HUDEP-2 (cell line): ENCODE results near the gene FHOD3.

Experiments used
- DNase-seq, 76 experiments: peaks; one replicate each; lab custom pipeline; 2025; ENCODE audit not compliant: unreplicated experiment in 76 of 76; lab: John Stamatoyannopoulos, UW

Gene FHOD3

DNA sequence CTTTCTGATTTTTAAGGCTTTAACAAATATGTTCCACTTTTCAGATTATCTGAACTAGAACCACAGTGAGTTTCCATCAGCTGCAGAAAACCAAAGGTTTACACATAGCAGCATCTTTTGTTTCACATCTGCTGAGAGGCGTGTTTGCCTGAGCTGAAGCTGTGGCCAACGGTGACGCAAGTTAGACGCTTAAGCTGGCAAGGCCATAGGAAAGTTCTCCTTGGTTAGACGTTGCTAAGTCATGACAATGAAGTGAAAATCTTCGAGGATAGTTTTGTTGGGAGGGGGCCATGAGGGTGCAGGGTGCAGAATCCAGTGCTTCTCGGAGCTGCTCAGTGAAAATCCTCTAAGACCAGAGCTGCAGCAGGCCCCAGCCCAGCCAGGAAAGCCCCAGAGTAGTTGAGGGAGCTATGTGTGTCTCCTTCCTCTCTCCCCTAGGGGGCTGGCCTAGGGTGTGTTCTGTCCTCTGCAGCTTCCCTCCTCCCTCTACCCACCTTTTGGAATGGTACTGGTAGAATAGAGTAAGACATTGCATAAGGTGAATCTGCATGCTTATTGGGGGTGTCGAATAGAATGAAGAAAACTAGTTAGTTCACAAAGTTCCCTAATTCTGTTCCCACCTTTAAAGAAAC is 105.4 kb downstream of the FHOD3 start:
- no peak for DNase-seq

DNA sequence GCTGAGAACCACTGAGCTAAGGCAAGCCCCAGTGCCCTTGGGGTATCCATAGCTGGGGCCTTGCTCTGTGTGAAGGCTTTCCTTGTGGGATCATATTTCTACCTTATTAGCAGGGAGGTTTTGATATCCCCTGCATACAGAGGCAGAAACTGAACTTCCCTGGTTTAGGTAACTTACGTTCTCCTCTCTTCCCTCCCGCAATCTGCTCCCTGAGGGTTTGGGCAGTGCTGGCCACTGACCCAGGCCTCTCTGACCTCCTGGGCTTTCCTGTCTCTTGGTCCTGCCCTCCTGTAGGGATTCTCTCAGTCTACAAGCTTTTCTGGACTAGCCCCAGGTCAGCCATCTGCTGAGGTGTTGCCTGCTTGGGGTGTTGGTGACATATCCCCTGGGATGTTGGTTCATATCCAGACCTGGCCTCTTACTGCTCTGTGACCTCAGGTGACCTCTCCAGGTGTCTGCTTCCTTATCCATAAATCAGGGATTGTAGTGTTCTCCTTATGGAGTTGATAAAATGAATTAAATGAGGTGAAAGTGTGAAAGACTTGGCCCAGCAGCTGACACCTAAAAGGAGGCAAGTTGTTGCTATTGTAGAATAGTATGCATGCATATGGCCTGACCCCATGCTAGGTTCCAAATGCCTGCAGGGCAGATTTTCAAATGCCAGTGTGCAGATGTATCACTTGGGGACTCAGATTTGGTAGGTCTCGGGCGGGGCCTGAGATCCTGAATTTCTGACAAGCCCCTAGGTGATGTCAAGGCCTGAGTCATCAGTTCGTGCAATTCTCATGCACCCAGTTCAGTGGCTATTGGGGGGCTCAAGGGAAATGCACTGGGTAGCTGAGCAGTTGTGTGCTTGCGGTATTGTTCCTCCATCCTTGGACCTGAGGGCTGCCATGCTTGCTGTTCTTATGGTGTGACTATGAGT is 106.6 kb downstream of the FHOD3 start:
- no peak for DNase-seq

DNA sequence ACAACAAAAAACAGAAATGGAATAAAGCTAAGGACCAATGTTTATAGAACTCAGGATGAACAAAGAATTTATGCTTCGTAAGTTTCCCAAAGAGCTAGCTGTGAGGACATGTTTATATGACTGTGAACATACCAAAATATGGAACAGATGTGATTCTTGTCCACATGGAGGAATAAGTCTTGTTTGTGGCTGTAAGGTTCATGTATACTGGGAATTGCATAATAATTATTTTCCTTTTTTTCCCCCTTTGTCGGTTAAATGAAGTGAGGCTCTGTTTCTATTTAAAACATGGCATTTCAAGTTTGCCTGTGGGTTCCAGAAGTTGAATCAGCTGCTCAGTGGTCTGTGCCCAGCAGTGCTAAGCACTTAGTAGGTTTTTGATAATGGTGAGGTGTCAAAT is 108.1 kb downstream of the FHOD3 start:
- DNase-seq: no peak

DNA sequence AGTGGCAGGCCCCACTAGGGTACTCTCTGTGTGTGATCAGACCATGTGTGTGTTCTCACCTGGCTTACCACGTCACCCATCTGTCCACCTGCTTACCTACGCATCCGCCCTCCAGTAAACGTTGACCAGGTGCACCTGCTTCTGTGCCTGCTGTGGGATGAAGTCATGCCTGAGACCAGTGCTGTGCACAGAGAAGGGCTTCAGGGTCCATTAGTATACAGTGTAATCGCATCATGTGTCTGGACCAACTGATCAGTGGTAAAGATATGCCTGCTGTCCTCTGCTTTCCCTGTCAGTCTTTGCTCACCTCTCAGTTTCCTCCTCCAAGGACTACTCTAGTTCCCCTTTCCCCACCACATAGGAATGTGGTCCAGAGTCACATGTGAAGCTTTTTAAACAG is 109.3 kb downstream of the FHOD3 start:
- DNase-seq: no peak

DNA sequence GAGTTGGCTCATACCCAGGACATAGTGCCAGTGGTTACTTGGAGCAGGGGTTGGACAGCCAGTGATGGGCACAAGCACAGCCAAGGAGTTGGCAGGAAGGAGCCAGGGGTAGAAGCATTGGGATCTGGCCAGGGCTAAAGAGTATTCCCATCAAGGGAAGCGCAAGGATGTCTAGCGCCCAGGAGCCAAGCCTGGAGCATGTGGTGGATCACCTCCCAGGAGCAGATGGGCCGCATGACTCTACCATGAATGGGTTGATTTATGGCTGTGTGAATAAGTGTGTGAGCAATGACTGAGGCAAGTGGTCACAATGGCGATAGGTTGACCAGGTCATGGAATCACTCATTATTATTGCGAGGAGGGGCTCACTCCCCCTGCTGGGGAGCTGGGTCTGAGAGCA is 111.1 kb downstream of the FHOD3 start:
- no peak for DNase-seq

DNA sequence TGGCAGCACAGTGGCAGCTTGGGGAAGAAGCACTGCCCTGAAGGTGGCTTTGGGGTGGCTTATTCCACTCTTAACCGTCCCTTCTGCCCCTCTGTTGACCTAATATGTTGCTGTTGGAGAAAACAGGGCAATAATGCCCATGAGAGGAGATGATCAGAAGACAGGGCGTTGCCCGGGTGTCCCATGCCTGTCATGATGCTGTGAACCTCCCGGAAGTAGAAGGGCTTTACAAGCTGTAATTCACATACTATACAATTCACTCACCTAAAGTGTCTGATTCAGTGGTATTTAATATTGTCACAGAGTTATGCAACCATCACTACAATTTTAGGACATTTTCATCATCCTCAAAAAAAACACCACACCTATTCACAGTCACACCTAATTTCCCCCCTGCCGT is 112.3 kb downstream of the FHOD3 start:
- DNase-seq: no peak

DNA sequence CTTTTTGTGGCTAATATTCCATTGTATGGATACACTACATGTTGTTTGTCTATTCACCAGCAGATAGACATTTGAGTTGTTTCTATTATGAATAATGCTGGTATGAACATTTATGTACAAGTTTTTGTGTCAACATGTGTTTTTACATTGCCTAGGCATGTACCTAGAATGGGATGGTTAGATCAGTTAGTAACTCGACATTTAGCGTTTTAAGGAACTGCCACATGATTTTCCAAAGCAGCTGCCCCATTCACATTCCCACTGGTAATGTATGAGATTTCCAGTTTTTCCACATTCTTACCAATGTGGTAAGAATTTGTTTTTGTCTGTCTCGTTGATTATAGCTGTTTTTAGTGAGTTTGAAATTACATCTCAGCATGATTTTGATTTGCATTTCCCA is 112.8 kb downstream of the FHOD3 start:
- DNase-seq: no peak

DNA sequence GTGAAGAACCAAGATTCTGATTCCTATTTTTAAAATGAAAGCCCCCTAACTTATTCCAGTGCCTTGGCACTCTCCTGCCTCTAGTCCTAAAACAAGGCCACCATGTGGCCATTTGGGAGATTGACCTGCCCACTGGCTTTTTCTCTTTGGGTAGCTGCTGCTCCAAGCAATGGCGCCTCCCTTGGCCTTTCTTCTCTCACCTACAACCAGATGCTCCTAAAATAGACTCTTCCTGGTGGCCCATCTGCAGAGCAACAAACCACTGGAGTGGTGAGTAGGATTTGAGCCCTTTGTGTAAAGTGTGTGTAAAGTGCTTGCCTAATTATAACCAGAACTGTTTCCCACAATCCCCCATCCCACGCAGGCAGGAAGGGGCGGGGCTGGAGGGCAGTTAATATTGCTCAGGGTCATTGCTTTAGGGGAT is 114.2 kb downstream of the FHOD3 start:
- peak in 25 of 76 experiments; percentile 0 to 53 (median 17) for DNase-seq

DNA sequence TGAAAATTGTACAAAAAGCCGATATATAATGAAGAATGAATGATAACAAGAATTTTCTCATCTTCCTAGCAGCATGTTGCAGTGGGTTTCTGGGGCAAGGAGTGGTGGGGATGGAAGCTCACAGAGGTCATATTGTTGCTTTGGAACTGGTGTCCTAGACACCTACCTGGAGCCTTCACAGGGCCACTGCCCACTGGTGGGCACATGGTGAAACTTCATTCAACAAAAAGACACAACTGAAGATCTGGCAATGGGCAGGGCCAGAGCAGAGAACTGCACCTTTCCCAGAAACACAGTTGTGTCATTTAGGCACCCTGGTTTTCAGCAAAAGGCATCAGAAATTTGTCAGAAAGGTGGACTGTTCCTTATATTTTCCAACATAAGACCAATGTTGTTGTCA is 115.3 kb downstream of the FHOD3 start:
- peak in 9 of 76 experiments; percentile 2 to 22 (median 8) for DNase-seq

DNA sequence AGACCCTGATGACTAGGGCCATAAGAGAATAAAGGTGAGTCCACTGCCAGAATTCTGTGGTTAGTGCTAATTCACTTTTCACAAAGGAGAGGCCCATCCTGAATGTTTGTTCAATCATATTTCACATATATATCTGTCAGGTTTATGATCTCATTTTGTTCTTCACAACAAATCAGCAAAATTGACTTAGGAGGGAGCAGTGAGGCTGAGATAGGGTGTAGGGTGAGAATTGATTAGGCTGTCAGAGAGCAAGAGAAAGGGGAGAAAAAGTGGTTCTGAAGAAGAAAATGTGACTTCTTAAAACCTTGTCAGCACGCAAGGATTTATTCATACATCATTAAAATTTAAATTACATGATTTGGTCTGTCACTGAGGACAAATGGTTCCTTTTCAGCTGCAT is 117.7 kb downstream of the FHOD3 start:
- DNase-seq: peak in 1 of 76 experiments; percentile 1

DNA sequence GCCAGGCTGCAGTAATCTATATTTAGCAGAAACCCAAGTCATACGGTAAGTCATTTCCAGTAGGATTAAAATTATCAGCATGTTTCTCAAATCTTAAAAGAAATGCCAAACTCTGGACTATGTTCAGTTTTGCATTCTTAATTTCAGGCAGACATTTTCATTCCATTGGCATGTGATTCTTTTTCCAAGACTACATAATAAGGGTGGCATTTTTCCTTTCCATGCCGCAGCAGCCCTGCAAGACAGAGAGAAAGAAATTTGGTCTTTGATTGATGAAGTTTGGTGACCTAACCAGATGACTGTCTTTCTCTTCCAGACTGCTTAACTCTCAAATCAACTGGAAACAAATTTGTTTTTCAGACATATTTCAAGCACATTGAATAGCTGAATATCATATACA is 118.1 kb downstream of the FHOD3 start:
- no peak for DNase-seq

DNA sequence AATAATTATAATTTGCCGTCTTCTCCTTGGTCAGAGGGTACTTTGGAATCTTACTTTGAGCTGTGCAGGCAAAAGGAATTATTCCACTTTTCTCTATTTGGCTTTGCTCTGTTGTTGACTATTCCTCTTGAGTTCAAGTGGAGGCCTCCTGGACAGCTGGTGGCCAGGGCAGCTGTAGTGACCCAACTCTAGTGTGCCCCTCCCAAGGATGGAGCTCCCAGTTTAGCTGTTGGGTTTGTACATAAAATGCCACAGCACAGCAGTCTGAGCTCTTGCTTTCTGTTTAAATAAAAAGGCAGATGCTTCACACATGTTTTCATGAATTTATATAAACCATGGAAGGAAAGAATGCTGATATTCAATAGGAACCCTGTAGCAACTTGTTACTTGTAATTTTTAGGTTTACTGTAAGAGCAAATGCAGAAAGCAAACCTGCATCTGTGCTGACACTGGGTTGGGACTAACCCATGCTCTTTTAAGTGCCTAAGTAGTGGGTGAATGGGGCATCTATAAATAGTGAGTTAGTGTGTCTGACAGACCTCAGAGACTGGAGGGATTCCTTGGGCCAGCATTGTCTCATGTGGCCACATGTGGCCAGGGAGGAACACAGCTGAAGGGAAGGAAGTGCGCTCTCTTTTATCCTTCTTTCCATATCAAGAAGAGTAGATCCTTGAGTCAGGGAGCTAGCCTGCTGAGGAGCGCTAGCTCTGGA is 121.8 kb downstream of the FHOD3 start:
- no peak for DNase-seq

DNA sequence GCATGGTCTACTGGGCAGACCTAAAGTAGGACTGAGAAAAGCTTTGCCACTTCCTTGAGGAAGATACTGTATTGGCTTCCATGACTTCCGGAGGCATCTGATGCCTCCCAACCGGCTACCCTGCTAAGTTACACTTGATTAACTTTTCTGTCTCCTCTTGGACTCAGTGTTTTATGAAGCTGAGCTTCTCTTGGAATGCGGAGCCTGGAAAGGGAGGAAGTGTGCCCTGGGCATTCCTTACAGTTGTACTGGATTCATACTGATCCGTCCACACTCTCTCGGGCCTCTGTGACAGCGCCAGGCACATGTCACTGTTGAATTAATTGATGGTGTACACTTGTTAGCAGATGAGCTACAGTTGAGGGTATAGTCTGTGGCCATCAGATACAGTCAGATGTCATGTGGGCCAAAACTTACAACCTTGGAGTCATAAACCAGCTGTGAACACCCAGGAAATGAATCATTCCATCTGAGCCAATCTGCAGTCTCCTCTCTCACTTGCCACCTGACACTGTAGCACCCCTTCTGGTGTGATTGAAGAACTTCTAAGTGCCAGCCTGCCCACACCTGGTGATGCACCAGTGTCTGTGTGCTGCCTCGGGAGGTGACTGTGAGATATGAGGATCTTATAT is 122.5 kb downstream of the FHOD3 start:
- DNase-seq: peak in 2 of 76 experiments; percentile 7 to 9

DNA sequence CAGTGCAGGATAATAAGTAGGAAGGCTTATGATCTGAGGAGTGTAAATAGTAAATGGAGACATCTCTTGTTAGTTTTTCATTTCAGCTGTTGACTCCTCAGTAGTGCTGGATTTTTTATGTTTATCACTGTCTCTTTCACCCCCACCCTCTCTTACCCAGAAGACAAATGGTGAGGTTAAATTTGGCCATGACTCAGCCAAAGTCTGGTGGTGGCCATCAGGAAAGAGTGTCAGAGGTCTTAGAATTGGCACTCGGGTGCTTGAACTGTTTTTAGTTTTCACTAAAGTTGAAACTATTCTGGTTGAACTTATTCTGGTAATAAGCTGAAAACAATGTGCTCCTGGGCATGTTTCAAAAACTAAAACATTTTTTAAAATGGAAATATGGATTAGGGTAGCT is 123.3 kb downstream of the FHOD3 start:
- no peak for DNase-seq

DNA sequence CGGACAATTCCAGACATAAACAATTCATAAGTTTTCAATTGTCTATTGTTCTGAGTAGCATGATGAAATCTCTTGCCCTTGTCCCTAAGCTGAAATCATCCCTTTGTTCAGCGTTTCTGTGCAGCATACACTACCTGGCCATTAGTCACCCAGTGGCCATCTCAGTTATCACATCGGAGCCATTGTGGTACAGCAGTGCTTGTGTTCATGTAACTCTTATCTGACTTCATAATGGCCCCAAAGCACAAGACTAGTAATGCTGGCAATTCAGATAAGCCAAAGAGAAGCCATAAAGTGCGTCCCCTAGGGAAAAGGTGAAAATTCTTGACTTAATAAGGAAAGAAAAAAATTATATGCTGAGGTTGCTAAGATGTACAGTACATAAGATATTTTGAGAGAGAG is 127.2 kb downstream of the FHOD3 start:
- DNase-seq: peak in 2 of 76 experiments; percentile 21 to 43

DNA sequence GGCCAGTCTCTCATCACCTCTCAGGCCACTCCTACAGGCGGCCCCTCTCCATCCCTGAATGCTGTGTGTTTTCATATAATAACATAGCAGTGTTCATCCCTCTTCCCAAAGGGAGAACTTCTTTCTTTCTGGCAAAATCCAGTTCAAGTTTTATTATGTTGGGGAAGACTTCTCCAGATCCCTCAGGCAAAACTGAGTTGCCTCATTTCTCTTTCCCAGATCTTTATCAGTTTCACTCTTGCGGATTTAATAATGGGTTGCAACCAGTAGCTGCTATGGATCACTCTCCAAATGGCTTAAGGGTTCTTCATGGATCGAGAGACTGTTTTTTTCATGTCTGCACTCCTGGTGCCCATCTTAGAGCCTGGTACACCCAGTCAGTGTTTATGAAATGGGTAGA is 129.9 kb downstream of the FHOD3 start:
- no peak for DNase-seq

DNA sequence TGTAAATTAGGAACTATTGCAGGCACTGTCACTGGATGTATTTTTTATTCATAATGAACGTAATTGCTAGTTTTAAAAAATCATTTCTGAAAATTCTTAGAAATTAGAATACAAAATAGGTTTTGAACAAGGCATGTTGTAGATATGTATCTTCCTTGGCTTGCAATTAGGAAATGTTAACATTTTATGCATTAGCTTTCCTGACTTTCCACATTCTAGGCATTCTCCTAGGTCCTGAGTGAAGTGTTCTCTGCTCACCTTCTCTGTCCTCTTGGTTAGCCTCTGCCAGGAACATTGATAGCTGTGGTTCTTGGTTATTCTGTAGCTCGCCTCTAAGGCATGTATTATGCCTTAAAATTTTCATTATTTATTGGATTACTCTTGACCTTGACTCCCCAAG is 130.3 kb downstream of the FHOD3 start:
- no peak for DNase-seq

DNA sequence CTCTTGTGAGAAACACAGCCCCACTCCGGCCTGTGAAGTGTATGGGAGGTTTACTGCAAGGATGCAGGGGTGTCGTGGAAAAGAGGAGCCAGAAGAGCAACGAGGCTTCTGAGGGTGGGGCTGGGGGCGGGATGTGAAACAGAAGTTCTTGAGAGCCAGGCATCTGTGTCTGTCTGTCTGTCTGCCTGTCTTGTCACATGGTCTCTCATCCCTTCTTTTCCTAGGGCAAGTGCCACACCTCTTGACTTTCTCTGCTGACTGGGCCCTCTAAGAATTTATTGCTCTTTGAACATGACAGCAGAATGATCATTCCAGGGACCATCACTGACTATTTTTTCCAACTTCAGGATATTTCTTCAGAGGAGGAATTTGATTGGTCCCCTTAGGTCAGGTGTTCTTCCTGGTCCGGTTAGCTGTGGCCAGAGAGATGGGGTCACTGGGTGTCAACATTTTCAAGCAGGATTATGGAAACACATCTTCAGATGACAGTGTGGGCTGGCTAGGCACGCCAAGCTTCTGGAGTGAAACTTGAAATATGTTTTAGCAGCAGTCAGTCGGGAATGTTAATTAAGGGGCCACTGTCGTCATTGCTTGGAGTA is 131.0 kb downstream of the FHOD3 start:
- no peak for DNase-seq

DNA sequence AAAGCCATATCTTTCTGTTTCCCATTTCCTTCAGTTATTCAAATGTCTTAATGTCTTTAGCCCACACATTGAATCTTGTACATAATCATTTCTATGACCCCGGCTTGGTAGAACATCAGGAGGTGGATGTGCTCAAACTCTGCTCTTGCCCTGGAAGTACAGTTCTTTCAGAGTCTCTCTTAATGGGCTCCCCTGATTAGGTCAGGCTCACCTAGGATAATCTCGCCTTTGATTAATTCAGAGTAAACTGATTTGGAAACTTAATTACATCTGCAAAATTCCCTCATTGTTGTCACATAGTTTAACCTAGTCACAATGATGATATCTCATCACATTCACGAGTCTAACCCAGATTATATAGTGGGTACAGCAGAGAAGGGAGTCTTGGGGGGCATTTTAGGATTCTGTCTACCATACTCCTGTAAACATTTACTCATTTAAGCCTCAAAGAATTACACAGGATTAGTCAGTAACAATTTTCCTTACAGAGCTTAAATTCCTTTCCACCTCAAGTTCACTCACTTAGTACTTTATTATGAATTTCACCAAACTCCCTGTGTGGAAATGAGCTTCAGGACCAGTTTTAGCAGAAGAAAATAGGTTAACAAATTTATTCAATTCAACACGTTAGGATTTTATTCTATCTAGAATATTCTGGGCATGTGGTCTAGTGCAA is 135.5 kb downstream of the FHOD3 start:
- DNase-seq: no peak

DNA sequence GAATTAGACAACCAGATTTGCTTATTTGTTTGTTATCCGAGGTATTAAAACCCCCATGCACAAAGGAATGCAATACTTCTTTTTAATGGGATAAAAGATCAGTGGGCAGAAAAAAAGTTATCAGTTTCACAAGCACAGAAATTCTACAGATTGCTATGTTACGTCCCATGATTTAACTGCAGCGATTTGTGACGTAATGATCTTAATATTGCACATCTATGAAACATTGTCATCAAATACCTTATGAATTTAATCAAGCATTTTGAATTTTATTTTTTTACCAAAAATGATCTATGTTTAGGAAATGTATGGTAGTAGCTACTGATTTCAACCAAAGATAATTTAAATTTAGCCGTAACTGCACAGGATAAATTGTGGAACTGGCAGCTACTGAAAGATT is 138.9 kb downstream of the FHOD3 start:
- no peak for DNase-seq
